NCI-H128 (cell line): ENCODE results near the gene VNN1.

Experiments
- DNase-seq: peaks from one replicate; lab custom pipeline; 2025; ENCODE audit not compliant: unreplicated experiment; lab: John Stamatoyannopoulos, UW

The VNN1 gene

GRCh38 chr6:132713352-132714134, at the start of gene VNN1:
Gene VNN1, minus strand, starts transcription at chr6:132714055. Its CDS starts 20 bp downstream, at chr6:132714035.
- DNase-seq: no peak

- no peak for DNase-seq
These were observed 49.4 kb upstream of the VNN1 start for GRCh38 chr6:132763269-132763668.

DNA sequence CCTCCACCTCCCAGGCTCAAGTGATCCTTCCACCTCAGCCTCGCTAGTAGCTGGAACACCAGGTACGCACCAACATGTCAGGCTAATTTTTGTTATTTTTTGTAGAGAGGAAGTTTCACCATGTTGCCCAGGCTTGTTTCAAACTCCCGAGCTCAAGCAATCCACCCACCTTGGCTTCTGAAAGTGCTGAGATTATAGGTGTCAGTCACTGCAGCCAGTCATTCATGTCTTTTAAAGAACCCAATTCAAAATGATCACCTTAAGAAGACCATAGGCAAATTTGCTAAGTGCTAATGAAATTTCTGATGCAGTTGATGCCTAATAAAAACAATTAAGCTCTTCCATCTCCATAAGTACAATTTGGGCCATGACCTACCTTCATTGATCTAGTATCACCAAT, 46.4 kb upstream of the VNN1 start:
- DNase-seq: no peak

DNA sequence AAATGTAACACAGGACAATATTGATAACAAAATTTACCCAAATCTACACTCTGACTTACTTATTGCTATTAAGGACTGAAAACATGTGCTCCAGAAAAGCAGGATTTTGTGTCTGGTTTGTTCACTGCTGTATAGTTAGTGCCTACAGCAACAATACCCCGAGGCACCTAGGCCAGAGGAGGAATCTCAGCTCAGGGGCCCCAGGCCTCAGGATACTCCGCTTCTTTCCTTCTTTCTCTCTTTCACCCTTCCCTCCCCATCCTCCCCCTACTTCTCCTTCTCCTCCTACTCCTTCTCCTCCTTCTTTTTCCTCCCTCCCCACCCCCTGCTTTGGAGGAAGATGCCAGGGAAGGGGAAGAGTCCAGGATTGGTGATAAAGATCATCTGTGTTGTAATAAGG, 44.8 kb upstream of the VNN1 start:
- no peak for DNase-seq

- DNase-seq: no peak
These were observed 38.4 kb upstream of the VNN1 start for GRCh38 chr6:132752255-132752654.

GRCh38 chr6:132751828-132752227, 38.0 kb upstream of the VNN1 start:
- no peak for DNase-seq

DNA sequence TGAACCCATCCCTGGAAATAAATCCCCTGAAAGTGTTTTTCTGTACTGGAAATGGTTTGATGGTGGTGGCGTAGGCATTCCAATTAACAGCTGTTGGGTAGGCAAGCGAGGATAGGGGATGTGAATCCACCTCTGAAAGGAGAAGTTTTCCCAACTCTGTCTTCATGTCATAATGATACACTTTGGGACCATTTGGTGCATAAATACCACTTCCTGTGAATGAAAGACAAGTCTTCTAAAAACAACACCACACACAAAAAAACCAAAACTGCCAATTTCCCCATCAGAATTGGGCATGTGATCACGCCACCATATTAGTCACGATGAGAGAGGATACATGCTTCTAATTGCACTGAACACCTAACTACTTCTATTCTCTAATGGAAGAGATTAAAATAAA, 37.5 kb upstream of the VNN1 start:
- DNase-seq: no peak

- DNase-seq: no peak
These were observed 36.8 kb upstream of the VNN1 start for GRCh38 chr6:132750455-132751248.

DNA sequence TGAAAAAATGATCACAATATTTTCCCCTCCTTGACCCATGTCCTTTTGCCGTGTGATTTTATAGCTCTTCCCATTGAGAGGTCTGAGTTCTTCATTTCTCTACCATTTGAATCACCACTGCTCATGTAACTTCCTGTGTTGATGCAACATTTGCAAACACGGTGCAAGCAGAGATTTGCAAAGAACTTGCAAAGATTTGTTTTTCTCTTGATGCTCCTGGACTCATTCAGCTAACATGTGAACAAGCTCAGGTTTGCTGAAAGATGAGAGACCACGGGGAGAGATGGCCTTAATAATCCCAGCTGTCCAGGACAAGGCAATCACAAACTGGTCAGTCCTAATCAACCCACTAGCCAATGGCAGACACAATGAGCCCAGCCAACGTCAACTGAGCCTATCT, 35.3 kb upstream of the VNN1 start:
- no peak for DNase-seq

DNA sequence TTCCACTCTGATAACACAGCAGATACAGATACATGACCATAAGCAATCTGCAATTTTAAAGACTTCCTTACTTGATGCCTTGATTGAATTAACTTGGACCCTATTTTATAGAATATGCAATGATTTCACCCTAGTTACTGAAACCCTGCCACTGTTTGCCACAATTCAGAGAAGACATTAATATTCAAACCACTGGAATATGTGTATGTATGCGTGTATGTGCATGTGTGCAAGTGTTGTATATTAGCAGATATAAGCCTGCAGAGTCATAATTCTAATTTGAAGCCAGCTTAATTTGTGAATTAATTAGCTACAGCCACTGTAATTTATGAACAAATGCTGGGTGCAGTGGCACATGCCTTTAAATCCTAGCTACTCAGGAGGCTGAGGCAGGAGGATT, 34.6 kb upstream of the VNN1 start:
- no peak for DNase-seq

DNA sequence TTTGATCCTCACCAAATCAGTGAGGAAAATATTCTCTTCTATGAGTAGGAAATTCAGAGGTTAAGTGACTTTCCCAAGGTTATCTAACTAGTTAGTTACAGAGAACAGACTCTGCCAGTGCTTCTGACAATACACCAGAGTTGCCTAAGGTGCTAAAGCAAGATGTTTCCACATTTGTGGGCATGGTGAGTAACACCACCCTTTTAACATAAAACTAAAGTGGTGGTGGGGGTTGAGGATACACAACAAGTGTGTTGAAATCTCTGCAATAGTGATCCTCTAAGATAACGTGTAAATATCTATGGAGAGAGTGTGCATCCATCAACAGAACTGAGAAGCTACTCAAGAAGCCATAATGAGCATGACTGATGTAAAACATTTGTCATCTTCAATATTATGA, 32.2 kb upstream of the VNN1 start:
- DNase-seq: no peak

GRCh38 chr6:132742495-132742894, 28.6 kb upstream of the VNN1 start:
- DNase-seq: no peak

- no peak for DNase-seq
These were observed 27.4 kb upstream of the VNN1 start for GRCh38 chr6:132741281-132741680.

- DNase-seq: no peak
These were observed 22.4 kb upstream of the VNN1 start for GRCh38 chr6:132736239-132736638.

- no peak for DNase-seq
These were observed 20.9 kb upstream of the VNN1 start for GRCh38 chr6:132734694-132735236.

- no peak for DNase-seq
These were observed 20.0 kb upstream of the VNN1 start for GRCh38 chr6:132733814-132734213.

DNA sequence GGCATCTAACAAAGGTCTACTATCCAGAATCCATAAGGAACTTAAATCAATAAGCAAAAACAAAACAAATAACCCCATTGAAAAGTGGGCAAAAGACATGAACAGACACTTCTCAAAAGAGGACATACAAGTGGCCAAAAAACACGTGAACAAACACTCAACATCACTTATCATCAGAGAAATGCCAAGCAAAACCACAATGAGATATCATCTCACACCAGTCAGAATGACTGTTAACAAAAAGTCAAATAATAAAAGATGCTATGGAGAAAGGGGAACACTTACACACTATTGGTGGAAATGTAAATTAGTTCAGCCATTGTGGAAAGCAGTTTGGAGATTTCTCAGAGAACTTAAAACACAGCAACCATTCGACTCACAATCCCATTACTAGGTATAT, 19.4 kb upstream of the VNN1 start:
- no peak for DNase-seq

GRCh38 chr6:132731086-132731485, 17.2 kb upstream of the VNN1 start:
- DNase-seq: no peak

GRCh38 chr6:132730560-132730959, 16.7 kb upstream of the VNN1 start:
- DNase-seq: no peak

DNA sequence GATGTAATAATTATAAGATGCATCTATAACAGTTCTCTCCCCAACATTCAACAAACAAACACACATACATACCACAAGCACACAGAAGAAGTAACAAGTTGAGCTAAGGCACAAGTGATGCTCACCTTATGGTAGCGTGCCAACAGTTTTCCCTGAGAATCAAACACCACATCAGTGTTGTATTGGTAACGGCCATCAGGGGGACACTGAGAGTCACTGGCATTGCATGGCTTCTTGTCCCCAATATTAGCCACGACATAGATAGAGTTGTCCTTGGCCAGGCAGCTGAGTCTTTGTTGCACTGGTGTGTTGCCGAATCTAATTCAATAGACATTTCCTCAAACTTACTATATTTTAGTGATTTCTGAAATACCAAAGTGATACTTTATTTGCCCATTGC, 14.8 kb upstream of the VNN1 start:
- DNase-seq: no peak

DNA sequence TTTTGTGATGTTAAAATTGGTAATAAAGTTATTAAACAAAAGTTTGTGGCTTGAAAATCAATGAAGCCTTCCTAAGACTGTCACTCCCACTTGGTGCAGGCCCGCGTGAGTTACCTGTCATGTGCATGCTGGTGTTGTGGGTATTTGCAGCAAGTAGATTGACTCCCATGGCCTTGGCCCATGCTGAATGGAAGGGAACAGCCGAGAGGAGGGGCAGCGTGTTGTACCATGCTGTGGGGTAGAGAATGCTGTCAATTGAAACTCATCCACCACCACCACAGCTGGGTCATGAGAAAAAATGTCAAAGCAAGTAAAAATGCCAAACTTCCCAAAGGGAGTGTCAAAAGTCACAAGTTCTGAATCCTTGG, 12.7 kb upstream of the VNN1 start:
- no peak for DNase-seq

GRCh38 chr6:132725947-132726607, 12.2 kb upstream of the VNN1 start:
- no peak for DNase-seq
